RPMI7951 (cell line): Measurements from ENCODE around the gene SRL. TPM values are rescaled to one million over a fixed set of nuclear protein-coding genes. Genes with fewer than 3 reads are reported as not detected.
A peak's percentile ranks its signal among the peaks of the same experiment; 100 is the strongest.
"Not testable (repeated sequence)": the region's sequence is repeated elsewhere in the genome, so short reads cannot be mapped to it uniquely, and the experiment has no call there.

Experiments used
- DNase-seq: peaks from one replicate; pipeline ENCODE4 v3.0.0-alpha.2; 2012; ENCODE audit warnings: low read depth
- total RNA-seq: library from RNA; depleted of rRNA; stranded (reverse); fragments of >200 nt; shearing (Covaris generic); gene quantifications from 2 replicates; pipeline ENCODE4 v1.2.3, GENCODE V29; 2014

Gene SRL
- total RNA-seq, 1 experiment from 2014 or later: not detected

DNA sequence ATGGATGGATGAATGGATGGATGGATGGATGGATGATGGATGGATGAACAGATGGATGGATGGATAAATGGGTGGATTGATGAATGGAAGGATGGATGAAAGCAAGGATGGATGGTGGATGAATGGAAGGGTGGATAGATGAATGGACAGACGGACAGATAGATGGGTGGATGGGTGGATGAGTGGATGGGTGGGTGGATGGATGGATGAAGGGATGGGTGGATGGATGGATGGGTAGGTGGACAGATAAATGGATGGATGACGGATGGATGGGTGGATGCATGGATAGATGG is 14.9 kb downstream of the SRL start:
- DNase-seq: no peak

- DNase-seq: no peak
These were observed 15.4 kb downstream of the SRL start for GRCh38 chr16:4226251-4227039.

GRCh38 chr16:4225075-4225474 is 16.8 kb downstream of the SRL start:
- no peak for DNase-seq

DNA sequence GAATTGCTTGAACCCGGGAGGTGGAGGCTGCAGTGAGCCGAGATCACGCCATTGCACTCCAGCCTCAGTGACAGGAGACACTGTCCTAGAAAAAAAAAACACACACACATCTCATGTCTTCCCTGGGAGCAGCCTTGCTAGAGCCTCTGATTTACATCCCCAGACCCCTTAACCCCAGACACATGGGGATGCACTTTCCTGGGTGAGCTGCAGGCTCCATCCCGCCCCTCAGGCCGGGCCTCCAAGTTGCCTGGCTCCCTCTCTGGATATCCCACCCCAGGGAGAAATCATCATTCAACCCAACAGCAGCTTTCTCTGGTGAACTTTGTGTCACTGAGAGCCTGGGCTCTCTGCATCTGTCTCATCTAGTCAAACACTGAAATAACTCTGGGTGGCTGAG is 21.5 kb downstream of the SRL start:
- DNase-seq: no peak

DNA sequence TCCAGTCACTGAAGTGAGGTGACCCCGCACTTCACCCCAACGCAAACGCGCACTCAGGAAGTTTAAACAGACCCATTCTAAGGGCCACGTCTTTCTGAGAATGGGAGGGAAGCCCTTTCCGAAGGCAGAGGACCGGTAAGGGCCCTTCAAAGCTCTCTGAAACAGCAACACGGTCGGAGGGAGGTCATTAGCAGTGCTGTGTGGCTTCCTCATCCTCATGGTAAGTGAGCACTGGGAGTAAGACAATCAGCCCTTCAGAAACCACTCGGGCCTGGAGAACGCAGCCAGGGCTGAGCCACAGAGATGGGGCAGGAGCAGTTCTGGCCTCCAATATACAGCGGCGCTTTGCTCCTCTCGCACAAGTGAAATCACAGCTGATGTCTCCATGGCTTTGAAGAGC is 23.7 kb downstream of the SRL start:
- no peak for DNase-seq

- DNase-seq: no peak
These were observed 24.4 kb downstream of the SRL start for GRCh38 chr16:4217204-4218131.

GRCh38 chr16:4216596-4216995 is 25.3 kb downstream of the SRL start:
- DNase-seq: no peak

DNA sequence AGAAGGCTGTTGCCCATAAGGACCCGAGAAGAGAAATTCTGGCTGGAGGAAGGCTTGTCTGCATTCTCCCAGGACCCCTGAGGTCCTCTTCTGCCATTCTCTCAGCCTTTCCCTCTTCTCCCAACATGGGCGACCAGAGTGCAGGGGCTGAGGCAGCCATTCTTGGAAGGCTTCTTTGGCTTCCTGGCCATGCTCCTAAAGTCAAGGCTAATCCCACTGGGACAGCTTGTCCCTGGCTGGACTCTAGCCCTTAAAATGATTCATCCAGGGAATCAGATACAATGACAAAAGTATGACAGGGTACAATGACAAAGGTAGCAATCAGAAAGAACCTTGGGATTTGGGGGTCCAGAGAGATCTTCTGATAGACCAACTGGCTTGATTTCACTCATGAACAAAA is 26.8 kb downstream of the SRL start:
- DNase-seq: no peak

DNA sequence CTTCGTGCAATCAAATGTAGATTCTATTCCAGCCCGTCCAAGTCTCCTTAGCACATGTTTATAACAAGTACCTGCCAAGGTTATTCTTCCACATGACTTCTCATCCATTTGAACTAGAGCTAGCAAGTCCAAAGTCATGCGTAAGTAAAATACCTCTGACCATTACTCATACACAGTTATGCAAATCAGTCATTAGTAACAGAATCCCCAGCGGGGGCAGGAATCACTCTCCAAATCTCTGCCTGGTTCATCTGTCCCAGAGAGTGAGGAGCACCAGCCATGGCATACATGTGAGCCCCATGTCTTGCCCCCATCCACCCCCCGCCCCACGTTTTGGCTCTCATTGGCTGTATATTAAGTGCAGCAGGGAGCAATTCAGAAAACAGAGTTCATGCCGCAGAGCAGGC is 27.7 kb downstream of the SRL start:
- DNase-seq: peak; percentile 72

DNA sequence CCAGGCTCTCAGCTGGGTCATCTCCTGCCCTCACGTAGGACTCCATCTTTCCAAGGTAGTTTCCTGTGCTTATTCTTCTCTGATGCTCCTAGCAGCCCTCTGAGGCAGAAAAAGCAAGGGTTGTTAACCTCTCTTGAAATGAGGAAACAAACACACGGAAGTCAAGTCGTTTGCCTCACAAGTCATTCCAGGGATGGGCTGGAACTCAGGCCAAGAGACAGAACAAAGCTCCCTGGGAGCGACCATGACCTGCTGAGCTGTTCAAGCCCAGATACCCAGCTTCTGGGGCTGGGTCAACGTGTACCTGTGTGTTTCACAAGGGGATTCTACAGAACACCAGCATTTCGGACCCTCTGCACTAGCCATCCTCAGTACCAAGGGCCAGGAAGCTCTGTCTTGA is 28.1 kb downstream of the SRL start:
- no peak for DNase-seq

DNA sequence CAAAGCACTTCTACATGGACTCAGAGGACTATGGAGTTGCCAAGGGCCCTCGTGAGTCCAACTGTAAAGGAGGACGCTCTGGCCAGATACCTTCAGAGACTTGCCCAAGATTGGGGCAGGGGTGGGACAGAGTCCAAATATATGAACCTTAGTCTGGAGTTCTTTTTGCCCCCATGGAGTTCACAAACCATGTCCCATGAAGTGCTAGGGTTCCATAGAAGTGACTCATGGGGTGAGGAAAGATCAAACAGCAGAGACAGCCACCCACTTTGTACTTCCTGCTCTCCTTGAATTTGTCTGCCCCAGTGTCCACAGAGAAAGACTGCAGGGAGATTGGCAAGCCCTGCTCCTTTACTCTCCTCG is 29.0 kb downstream of the SRL start:
- peak; percentile 11 for DNase-seq

GRCh38 chr16:4212211-4212933 is 29.5 kb downstream of the SRL start:
- no peak for DNase-seq

GRCh38 chr16:4211445-4212210 is 30.3 kb downstream of the SRL start:
- DNase-seq: not testable (repeated sequence)

- DNase-seq: no peak
These were observed 32.2 kb downstream of the SRL start for GRCh38 chr16:4209666-4210065.

DNA sequence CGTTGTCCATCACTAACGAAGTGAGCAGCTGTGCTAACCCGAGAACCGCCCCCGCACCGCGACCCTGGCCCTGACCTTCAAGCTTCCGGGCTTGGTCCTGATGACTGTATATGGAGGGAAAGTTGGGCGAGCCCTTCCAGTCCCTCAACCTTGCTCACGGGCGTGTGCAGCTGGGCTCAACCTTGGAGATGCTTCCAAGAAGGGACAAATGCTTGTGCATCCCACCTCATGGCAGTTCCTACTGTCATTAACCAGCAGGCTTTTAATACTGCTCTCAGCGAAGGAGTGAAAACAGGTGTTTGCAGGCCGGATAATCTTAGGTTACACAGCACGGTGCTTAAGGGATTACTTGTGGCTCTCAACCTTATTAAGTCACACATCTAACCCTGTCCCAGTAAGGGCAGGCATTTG is 33.5 kb downstream of the SRL start:
- no peak for DNase-seq

DNA sequence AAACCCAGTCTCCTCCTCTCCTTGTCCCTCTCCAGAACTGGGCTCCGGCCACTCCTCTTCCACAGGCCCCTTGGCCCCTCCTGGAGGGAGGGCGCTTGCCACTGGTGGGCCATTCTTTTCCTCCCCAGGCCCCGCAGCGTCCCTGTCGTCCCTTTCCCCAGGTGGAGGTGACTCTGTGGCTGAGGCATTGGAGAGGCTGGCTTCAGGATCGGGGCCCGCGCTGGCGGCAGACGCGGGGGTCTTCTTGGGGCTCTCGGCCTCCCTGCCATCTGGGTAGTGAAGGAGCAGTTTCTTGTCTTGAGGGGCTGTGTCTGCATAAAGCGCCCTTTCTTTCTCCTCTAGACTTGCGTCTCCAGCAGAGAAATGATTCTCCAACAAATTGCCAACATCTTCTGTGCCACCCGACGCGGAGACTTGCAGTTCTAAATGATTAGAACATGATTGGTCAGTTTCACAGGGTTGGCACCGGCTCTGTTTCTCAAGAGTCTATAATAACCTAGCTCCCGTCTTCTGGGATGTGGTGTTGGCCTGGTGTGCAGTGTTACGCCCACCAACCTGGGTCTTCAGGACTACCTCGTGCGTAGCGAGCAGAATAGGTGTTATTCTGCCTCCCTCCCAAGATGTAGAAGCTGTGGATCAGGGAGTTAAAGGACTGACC is 34.1 kb downstream of the SRL start:
- DNase-seq: no peak

- no peak for DNase-seq
These were observed 34.7 kb downstream of the SRL start for GRCh38 chr16:4207229-4207628.

- DNase-seq: no peak
These were observed 35.2 kb downstream of the SRL start for GRCh38 chr16:4206680-4207079.

GRCh38 chr16:4205971-4206370 is 35.9 kb downstream of the SRL start:
- no peak for DNase-seq

- DNase-seq: no peak
These were observed 37.4 kb downstream of the SRL start for GRCh38 chr16:4204521-4204920.

DNA sequence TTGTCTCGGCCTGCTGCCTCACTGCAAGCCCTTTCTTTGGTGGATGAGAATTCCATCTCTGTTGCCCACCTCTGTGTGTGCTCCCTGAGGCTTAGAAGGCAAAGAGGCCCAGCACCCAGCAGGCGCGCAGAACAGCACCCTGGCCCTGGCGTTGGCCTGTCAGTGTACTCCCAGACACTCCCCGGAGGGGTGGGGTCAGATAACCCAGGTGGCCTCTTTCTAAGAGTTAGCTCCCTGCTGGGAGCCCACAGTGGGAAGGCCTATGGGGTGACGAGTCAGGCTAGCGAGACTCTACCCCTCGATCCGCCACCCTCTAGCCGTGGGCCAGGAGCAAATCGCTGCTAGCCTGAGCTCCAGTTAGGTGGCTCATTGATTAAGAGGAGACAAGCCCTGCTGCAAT is 38.1 kb downstream of the SRL start:
- DNase-seq: no peak
